Measurements from ENCODE around the gene NF1. TPM values are rescaled to one million over a fixed set of nuclear protein-coding genes. Genes with fewer than 3 reads are reported as not detected.

The NF1 gene
- total RNA-seq, 1 experiment from 2014 or later, result 60.2 TPM

DNA sequence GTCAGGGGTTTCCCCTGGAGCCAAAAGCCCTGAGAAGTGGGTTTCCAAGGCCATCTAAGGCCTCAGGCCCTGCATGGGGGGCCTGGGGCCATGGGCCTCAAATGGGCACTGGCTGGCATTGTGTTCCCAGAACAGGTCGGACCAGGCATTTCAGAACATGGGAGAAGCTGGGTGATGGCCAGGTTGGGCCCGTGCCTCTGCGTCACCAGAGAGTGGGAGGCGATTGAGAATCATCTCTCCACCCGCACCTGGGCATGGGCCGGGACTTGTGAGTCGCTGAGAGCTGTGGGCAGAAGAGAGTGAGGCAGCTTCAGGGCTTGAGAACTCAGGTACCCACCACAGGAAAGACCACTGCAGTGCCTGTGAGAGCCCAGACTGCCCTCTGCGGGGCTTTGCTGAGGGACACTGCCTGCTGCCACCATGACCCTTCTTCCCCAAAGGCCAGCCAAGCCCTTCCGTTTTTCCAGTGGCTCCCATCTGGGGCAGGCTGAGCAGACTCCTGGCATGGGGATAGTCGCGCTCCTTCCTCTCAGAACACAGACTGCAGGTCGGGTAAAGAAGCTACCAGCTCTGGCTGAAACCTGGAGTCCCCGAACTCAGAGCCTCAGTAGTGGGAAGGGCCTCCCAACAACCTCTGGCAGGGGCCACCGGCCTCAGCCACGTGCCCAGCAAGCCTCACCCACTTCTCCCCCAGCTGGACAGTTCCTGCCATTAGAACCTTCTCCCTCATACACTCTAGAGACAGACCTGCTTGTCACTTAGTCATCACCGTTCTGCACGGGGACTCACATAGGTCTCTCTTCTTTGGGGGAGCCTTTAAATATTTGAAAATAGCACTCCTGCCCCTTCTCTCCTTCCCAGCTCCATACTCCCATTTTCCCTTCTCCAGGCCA lies 298.3 kb downstream of the NF1 start:
- Mint-ChIP-seq H3K27me3 (ENCODE audit: insufficient read depth, unreplicated experiment) (peaks cover 12% of the 10 kb centered on the region), H3K4me3 (ENCODE audit: unreplicated experiment) (no peak overlapping the region), H3K27ac (ENCODE audit: low read depth, unreplicated experiment) (no peak overlapping the region), H3K36me3 (ENCODE audit: insufficient read depth, unreplicated experiment) (peaks cover 4% of the 10 kb centered on the region), H3K9me3 (ENCODE audit: unreplicated experiment) (no peaks in the 10 kb centered on the region), H3K4me1 (ENCODE audit: insufficient read depth, unreplicated experiment) (no peaks in the 10 kb centered on the region)
- POLR2A ChIA-PET, result interaction anchor here (0.7 kb wide), 1 partner anchor 23 kb away, joined by 3 read pairs; no protein-coding TSS in a partner anchor
- DNase-seq (ENCODE audit: unreplicated experiment), result no peak
- TF ChIP-seq CTCF (IDR thresholded peaks at IDR 0.05; ENCODE audit: unreplicated experiment), result no peak
- no TSS peak for BruUV-seq (replicated peaks)
- intact Hi-C loops (cut with micrococcal nuclease), result no loop called here
- CTCF ChIA-PET, result interaction anchor here (0.8 kb wide), 1 partner anchor 133 kb away, joined by 4 read pairs; no protein-coding TSS in a partner anchor

- no peaks in the 10 kb centered on the region for H3K4me1 Mint-ChIP-seq (ENCODE audit: insufficient read depth, unreplicated experiment)
- peaks cover 12% of the 10 kb centered on the region for H3K27me3 Mint-ChIP-seq (ENCODE audit: insufficient read depth, unreplicated experiment)
- TF ChIP-seq CTCF (IDR thresholded peaks at IDR 0.05; ENCODE audit: unreplicated experiment), result no peak
- no peaks in the 10 kb centered on the region for H3K9me3 Mint-ChIP-seq (ENCODE audit: unreplicated experiment)
- H3K4me3 Mint-ChIP-seq (ENCODE audit: unreplicated experiment), result no peak overlapping the region
- ChIA-PET POLR2A (no interaction called here), CTCF (interaction anchor here (0.8 kb wide), 1 partner anchor 132 kb away, joined by 4 read pairs; no protein-coding TSS in a partner anchor)
- BruUV-seq (replicated peaks), result no TSS peak
- DNase-seq (ENCODE audit: unreplicated experiment), result no peak
- H3K36me3 Mint-ChIP-seq (ENCODE audit: insufficient read depth, unreplicated experiment), result no peaks in the 10 kb centered on the region
- H3K27ac Mint-ChIP-seq (ENCODE audit: low read depth, unreplicated experiment), result no peak overlapping the region
- intact Hi-C loops (cut with micrococcal nuclease), result no loop called here
Measured at GRCh38 chr17:31393749-31394146, 299.0 kb downstream of the NF1 start.

DNA sequence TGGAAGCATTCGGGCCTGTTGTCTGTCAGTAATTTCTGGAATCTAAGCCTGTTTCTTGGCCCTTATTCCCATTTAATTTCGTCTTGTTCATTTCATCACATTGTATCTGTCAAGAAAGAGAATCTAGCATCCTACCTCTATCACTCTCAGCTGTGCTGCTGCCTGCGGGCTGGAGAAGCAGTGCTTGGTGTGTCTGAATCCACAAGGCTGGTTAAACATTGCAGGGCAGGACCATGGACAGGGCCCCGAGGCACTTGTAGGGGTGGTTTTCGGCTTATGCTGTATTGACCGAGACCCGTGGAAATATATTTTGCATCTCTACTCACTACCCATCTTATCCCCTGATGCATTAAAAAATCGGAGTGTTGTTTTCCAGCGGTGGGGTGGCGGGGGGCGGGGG lies 299.8 kb downstream of the NF1 start:
- H3K9me3 Mint-ChIP-seq (ENCODE audit: unreplicated experiment), result no peaks in the 10 kb centered on the region
- DNase-seq (ENCODE audit: unreplicated experiment), result peak; percentile 41
- BruUV-seq (replicated peaks), result no TSS peak
- ChIA-PET CTCF (interaction anchor here (0.5 kb wide), 1 partner anchor 10 kb away, joined by 5 read pairs; no protein-coding TSS in a partner anchor), POLR2A (no interaction called here)
- H3K27me3 Mint-ChIP-seq (ENCODE audit: insufficient read depth, unreplicated experiment), result peaks cover 12% of the 10 kb centered on the region
- TF ChIP-seq CTCF (IDR thresholded peaks at IDR 0.05; ENCODE audit: unreplicated experiment), result no peak
- no peak overlapping the region for H3K4me3 Mint-ChIP-seq (ENCODE audit: unreplicated experiment)
- intact Hi-C loops (cut with micrococcal nuclease), result no loop called here
- no peaks in the 10 kb centered on the region for H3K36me3 Mint-ChIP-seq (ENCODE audit: insufficient read depth, unreplicated experiment)
- H3K27ac Mint-ChIP-seq (ENCODE audit: low read depth, unreplicated experiment), result no peak overlapping the region
- H3K4me1 Mint-ChIP-seq (ENCODE audit: insufficient read depth, unreplicated experiment), result no peaks in the 10 kb centered on the region

GRCh38 chr17:31397256-31397939 lies 302.6 kb downstream of the NF1 start:
- ChIA-PET POLR2A (no interaction called here), CTCF (interaction anchor here (0.6 to 1.5 kb wide), 2 partner anchors 40 to 103 kb away, joined by 3 to 4 read pairs; no protein-coding TSS in a partner anchor)
- no peak for TF ChIP-seq CTCF (IDR thresholded peaks at IDR 0.05; ENCODE audit: unreplicated experiment)
- Mint-ChIP-seq H3K36me3 (ENCODE audit: insufficient read depth, unreplicated experiment) (no peaks in the 10 kb centered on the region), H3K27ac (ENCODE audit: low read depth, unreplicated experiment) (no peak overlapping the region), H3K4me3 (ENCODE audit: unreplicated experiment) (no peak overlapping the region), H3K4me1 (ENCODE audit: insufficient read depth, unreplicated experiment) (no peaks in the 10 kb centered on the region), H3K9me3 (ENCODE audit: unreplicated experiment) (no peaks in the 10 kb centered on the region), H3K27me3 (ENCODE audit: insufficient read depth, unreplicated experiment) (peaks cover 11% of the 10 kb centered on the region)
- intact Hi-C loops (cut with micrococcal nuclease), result no loop called here
- BruUV-seq (replicated peaks), result no TSS peak
- DNase-seq (ENCODE audit: unreplicated experiment), result no peak

All from MCF 10A (cell line).